Breast epithelium (tissue), 3 donors: ENCODE measurements around the gene PLA2G12A.

Source experiments
- CTCF ChIP-seq, 3 donors: fragments of 450-650 bp; IDR thresholded peaks; one replicate each; pipeline ENCODE4 v1.5.1; 2016 to 2017; ENCODE audit warnings: antibody characterized with exemption in 3 of 3, mild to moderate bottlenecking in 3 of 3, moderate library complexity in 3 of 3
- POLR2A ChIP-seq: fragments of 450-650 bp; IDR thresholded peaks from one replicate; pipeline ENCODE4 v1.6.1; 2016; ENCODE audit warnings: antibody characterized with exemption, mild to moderate bottlenecking, moderate library complexity
- POLR2AphosphoS5 ChIP-seq, 3 donors: sonication (generic); formaldehyde crosslinking; IDR thresholded peaks; one replicate each; pipeline ENCODE4 v1.6.1; 2017; ENCODE audit warnings: antibody characterized with exemption in 3 of 3

GRCh38 chr4:109675843-109676242 is 54.0 kb downstream of the PLA2G12A start:
- TF ChIP-seq CTCF (IDR thresholded peaks at IDR 0.05) (no peak), POLR2AphosphoS5 (IDR thresholded peaks at IDR 0.05) (no peak), POLR2A (no peak)
